HG02588 (cell line): ENCODE results near the gene SPRR1B.
"Not testable (repeated sequence)": the region's sequence is repeated elsewhere in the genome, so short reads cannot be mapped to it uniquely, and the experiment has no call there.

ENCODE experiments used
- ATAC-seq: cut with Tn5 transposase; IDR thresholded peaks from one replicate; pipeline ENCODE4 v1.9.1; 2021; ENCODE audit warnings: mild to moderate bottlenecking, moderate library complexity; ENCODE audit not compliant: unreplicated experiment

SPRR1B gene

DNA sequence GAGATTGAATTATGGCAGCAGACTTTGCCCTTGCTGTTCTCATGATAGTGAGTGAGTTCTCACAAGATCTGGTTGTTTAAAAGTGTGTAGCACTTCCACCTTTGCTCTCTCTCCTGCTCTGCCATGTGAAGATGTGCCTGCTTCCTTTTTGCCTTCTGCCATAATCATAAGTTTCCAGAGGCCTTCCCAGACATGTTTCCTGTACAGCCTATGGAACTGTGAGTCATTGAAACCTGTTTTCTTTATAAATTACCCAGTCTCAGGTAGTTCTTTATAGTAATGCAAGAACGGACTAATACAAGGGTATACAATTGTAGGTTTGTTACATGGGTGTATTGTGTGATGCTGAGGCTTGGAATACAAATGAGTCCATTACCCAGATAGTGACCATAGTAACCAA is 4.2 kb downstream of the SPRR1B start:
- no peak for ATAC-seq

DNA sequence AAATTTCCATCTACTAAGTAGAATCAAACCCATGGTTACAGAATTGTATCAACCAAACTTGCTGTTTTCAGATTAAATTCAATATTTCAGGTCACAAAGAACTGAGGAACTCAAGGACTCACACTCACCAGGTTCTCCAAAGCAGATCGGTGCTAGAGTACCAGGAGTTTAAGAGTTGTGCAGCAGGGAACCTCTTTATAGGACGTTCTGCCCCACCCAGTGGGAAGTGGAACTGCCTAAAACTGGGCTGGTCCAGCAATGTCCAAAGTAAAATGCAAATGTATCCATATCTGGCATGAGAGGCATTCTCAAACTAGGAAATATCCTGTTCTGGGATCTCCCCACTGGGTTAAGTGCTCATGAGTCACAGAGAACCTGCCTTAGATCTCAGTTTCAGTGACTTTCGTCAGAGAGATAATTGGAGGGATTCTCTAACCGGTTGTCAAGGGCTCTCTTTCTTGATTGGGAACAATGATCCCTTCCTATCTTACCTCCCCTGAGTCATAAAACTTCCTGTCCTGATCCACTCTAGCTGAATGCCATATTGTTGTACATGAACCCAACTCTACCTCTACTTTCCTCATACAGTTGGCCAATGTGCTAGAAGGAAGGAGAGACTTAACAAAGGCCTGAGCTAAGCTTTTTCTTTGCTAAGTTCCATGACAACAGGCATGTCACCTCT is 10.1 kb downstream of the SPRR1B start, which contains the start of gene SPRR2D:
SPRR2D (minus strand) TSS at position 171 of the 682 bp plus-strand sequence. CDS start 774 bp downstream, outside the sequence.
- no peak for ATAC-seq

DNA sequence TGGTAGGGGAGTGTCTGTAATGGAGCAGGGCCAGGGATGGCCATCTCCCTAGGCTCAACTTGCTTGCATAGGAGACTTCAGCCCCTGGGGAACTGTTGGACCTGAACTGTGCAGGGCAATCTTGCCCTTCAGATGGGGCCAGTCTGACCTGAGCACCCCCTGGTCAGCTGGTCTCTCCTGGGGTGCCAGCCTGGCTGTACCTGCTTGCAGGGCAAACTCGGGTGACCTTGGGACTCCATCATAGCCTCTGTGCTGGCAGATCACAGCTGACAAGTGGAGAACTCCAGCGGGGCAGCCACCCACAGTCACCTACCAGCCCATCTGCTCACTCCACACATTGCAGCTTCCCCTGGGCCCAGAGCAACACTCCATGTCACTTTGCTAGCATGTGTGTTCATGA is 18.2 kb downstream of the SPRR1B start:
- no peak for ATAC-seq

DNA sequence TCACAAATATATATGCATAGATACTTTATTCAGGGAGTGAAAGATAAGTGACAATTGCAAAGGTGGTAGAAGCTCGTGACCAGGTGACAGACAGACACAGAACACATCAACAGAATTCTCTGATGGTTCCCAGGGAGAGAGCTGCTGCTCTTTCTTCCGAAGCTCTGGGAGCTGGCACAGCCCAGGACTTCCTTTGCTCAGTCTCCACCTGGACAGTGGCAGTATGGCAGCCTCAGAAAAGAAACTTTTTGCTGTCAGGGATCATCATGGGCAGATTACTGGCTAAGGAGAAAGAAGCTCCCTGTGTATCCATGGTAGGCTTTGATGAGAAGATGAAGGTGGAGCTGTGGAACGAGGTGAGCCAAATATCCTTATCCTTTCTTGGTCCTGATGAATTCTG is 25.1 kb downstream of the SPRR1B start:
- ATAC-seq: not testable (repeated sequence)

- no peak for ATAC-seq
Observed at GRCh38 chr1:153057375-153057774, 26.4 kb downstream of the SPRR1B start, which contains the start of gene SPRR2A. Gene SPRR2A (minus strand): TSS chr1:153057512. CDS start chr1:153056735, 777 bp downstream.

DNA sequence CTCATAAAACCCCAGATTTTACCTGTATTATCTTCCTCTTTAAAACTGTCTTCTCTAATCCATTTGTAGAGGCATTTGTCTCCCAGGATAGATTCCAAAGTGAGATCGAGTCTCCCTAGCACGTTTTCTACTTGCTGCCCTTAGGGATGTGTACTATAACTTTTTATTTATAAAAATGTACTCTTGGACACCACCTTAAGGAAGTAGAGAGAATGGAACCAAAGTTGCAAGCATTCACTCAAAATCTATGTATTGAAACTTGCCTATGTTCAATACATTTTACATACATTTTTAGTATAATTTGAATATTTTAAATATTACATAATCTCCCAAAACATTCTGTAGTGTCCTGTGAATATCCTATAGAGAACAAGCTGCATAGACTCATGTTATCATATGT is 27.2 kb downstream of the SPRR1B start:
- ATAC-seq: no peak

GRCh38 chr1:153058826-153059784 is 28.1 kb downstream of the SPRR1B start:
- ATAC-seq: no peak

- no peak for ATAC-seq
Observed at GRCh38 chr1:153070243-153070642, 39.2 kb downstream of the SPRR1B start.

DNA sequence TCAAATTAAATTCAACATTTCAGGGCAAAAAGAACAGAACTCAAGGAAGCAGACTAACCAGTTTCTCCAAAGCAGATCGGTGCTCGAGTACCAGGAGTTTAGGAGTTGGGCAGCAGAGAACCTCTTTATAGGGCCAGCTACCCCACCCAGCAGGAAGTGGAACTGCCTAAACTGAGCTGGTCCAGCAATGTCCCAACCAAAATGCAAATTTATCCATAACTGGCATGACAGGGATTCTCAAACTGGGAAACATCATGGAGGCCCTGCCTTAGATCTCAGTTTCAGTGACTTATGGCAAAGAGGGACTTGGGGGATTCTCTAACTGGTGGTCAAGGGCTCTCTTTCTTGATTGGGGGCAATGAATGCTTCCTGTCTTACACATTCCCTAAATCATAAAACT is 40.5 kb downstream of the SPRR1B start, which contains the start of gene SPRR2B:
SPRR2B (minus strand) TSS at position 101 of the 400 bp plus-strand sequence. CDS start 772 bp downstream, outside the sequence.
- ATAC-seq: no peak

DNA sequence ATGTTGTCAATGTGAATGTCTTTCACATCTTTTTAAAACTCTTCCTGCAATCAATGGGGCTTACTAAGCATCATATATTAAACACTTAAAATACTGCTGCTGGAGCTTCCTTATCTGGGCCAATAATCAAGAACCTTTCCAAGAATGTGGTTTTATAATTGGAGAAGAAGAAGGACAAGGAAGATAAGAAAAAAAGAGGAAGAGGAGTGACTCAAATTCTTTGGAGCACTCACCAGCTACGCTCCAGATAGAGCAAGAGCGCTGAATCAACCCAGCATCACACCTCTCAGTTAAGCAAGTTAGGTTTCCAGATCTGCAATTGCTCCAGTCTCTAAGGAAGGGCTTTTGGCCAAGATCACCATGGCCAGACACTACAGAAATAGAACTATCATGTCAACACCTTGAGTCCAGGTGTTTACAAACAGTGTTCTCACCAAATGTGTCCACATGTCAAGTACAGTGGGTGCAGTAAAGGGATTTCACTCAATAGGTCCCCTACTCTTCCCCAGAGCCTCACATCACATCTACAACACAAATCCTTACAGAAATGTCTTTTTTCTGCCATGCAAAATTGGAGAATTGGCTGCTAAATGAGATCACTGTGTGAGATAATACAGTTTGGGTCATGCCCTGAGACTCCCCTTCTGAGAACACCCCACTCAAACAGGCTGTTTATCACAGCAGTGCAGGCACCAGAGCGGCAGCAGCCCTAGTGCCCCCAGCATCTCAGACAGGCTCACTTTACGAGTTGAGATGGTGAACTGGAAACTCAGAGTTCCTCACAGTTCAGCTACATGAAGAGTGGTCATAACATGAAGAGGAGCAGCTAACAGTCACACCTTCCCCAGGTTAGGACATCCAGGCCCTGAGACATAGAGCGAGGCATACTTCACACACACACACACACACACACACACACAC is 42.1 kb downstream of the SPRR1B start:
- no peak for ATAC-seq

DNA sequence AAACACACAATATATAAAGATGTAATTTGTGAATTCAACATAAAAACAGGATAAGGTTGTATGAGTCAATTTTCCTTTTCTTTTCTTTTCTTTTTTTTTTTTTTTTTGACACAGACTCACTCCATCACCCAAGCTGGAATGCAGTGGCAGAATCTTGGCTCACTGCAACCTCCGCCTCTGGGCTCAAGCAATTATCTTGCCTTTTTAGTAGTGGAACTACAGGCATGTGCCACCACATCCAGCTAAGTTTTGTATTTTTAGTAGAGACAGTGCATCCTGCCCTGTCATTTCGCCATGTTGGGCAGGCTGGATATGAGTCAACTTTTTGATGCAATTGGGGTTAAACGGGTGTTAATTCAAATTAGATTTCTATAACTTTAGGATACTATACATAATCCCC is 50.7 kb downstream of the SPRR1B start:
- no peak for ATAC-seq
